ENCODE results near the gene ZNF865.
A peak's percentile ranks its signal among the peaks of the same experiment; 100 is the strongest.

The ZNF865 gene

DNA sequence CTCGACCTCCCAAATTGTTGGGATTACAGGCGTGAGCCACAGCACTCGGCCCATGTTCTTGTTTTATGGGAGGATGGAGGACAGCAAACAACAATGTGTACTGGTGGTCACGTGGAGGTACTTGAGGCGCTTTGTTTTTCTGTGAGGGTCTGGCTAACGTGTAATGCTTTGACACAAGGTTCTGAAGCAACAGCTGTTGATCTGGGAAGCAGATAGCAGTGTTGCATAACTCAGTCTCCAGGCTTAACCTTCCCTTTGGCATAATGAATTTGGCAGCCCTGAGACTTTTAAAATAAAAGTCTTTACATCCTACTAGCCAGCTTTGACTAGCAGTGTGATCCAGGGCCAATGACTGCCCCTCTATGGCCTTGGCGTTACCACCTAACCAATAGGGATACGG lies 28.4 kb downstream of the ZNF865 start:
- no peaks in the 10 kb centered on the region for H3K9me3 ChIP-seq (ENCODE audit: control insufficient read depth, low read length)
- peaks cover 3% of the 10 kb centered on the region for H3K36me3 ChIP-seq (ENCODE audit: control insufficient read depth, insufficient read depth, low read length, severe bottlenecking)
- peak overlapping the region; percentile 100 for H3K9ac ChIP-seq (ENCODE audit: low read length)
- DNase-seq (ENCODE audit: low read depth), result no peak
- peaks cover 32% of the 10 kb centered on the region for H3K4me1 ChIP-seq (ENCODE audit: control insufficient read depth, insufficient read depth, low read length)
- H3K4me3 ChIP-seq (ENCODE audit: low read length), result peak overlapping the region; percentile 99
- H3K27me3 ChIP-seq (replicated peaks; ENCODE audit: control insufficient read depth, insufficient read depth, low read length), result no peaks in the 10 kb centered on the region

GRCh38 chr19:55635334-55635717 lies 29.9 kb downstream of the ZNF865 start:
- DNase-seq (ENCODE audit: low read depth), result no peak
- no peaks in the 10 kb centered on the region for H3K9me3 ChIP-seq (ENCODE audit: control insufficient read depth, low read length)

GRCh38 chr19:55635856-55636440 lies 30.5 kb downstream of the ZNF865 start:
- peaks cover 49% of the 10 kb centered on the region for H3K4me1 ChIP-seq (ENCODE audit: control insufficient read depth, insufficient read depth, low read length)
- peak overlapping the region; percentile 99 for H3K4me3 ChIP-seq (ENCODE audit: low read length)
- H3K27me3 ChIP-seq (replicated peaks; ENCODE audit: control insufficient read depth, insufficient read depth, low read length), result no peaks in the 10 kb centered on the region
- no peaks in the 10 kb centered on the region for H3K9me3 ChIP-seq (ENCODE audit: control insufficient read depth, low read length)
- DNase-seq (ENCODE audit: low read depth), result no peak
- peaks cover 3% of the 10 kb centered on the region for H3K36me3 ChIP-seq (ENCODE audit: control insufficient read depth, insufficient read depth, low read length, severe bottlenecking)
- peak overlapping the region; percentile 100 for H3K9ac ChIP-seq (ENCODE audit: low read length)

More at GRCh38 chr19:55635334-55635717, 29.9 kb downstream of the ZNF865 start:
- Histone ChIP-seq H3K9ac (ENCODE audit: low read length) (peak overlapping the region; percentile 100), H3K4me1 (ENCODE audit: control insufficient read depth, insufficient read depth, low read length) (peaks cover 47% of the 10 kb centered on the region), H3K27me3 (replicated peaks; ENCODE audit: control insufficient read depth, insufficient read depth, low read length) (no peaks in the 10 kb centered on the region), H3K4me3 (ENCODE audit: low read length) (peak overlapping the region; percentile 99), H3K36me3 (ENCODE audit: control insufficient read depth, insufficient read depth, low read length, severe bottlenecking) (peaks cover 3% of the 10 kb centered on the region)

GRCh38 chr19:55636723-55637122 lies 31.3 kb downstream of the ZNF865 start:
- Histone ChIP-seq H3K4me1 (ENCODE audit: control insufficient read depth, insufficient read depth, low read length) (peaks cover 49% of the 10 kb centered on the region), H3K27me3 (replicated peaks; ENCODE audit: control insufficient read depth, insufficient read depth, low read length) (no peaks in the 10 kb centered on the region), H3K9me3 (ENCODE audit: control insufficient read depth, low read length) (no peaks in the 10 kb centered on the region), H3K36me3 (ENCODE audit: control insufficient read depth, insufficient read depth, low read length, severe bottlenecking) (peaks cover 3% of the 10 kb centered on the region), H3K9ac (ENCODE audit: low read length) (no peak overlapping the region), H3K4me3 (ENCODE audit: low read length) (peak overlapping the region; percentile 99)
- no peak for DNase-seq (ENCODE audit: low read depth)

DNA sequence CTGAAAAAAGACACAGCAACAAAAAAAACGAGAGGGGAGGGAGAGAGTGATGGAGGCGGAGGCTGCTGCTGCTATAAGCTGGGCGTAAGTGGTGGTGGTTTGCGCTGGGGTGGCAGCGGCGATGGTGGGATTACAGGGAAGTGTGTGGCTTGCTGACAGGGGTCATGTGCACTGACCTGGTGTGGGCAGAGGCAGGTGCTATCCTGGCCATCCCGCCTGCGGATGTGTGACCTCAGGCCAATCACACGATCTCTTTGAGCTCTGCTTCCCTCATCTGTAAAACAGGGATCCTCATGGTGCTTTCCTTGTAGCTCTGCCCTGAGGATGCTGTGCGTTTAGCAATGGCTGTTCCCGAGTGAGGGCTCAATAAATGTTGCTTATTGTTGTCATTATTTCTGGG lies 32.1 kb downstream of the ZNF865 start:
- DNase-seq (ENCODE audit: low read depth), result no peak
- H3K27me3 ChIP-seq (replicated peaks; ENCODE audit: control insufficient read depth, insufficient read depth, low read length), result no peaks in the 10 kb centered on the region
- no peaks in the 10 kb centered on the region for H3K9me3 ChIP-seq (ENCODE audit: control insufficient read depth, low read length)
- peaks cover 53% of the 10 kb centered on the region for H3K4me1 ChIP-seq (ENCODE audit: control insufficient read depth, insufficient read depth, low read length)
- peaks cover 3% of the 10 kb centered on the region for H3K36me3 ChIP-seq (ENCODE audit: control insufficient read depth, insufficient read depth, low read length, severe bottlenecking)
- H3K4me3 ChIP-seq (ENCODE audit: low read length), result no peak overlapping the region
- H3K9ac ChIP-seq (ENCODE audit: low read length), result no peak overlapping the region

DNA sequence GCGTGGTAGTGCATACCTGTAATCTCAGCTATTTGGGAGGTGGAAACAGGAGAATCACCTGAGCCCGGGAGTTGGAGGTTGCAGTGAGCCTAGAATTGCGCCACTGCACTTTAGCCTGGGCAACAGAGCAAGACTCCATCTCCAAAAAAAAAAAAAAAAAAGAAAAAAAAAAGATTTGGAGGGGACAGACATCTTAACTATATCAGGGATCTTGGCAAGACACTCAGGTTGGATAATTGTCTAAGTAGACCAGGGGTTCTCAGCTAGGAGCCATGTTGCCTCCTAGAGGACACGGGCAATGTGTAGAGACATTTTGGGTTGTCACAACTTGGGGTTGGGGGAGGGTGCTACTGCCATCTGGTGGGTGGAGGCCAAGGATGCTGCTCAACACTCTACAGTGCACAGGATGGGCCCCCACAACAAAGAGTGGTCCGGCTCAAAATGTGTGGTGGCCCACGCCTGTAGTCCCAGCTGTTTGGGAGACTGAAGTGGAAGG lies 33.5 kb downstream of the ZNF865 start:
- Histone ChIP-seq H3K9me3 (ENCODE audit: control insufficient read depth, low read length) (no peaks in the 10 kb centered on the region), H3K27me3 (replicated peaks; ENCODE audit: control insufficient read depth, insufficient read depth, low read length) (no peaks in the 10 kb centered on the region), H3K36me3 (ENCODE audit: control insufficient read depth, insufficient read depth, low read length, severe bottlenecking) (peaks cover 3% of the 10 kb centered on the region), H3K4me3 (ENCODE audit: low read length) (no peak overlapping the region), H3K4me1 (ENCODE audit: control insufficient read depth, insufficient read depth, low read length) (peaks cover 59% of the 10 kb centered on the region), H3K9ac (ENCODE audit: low read length) (no peak overlapping the region)
- peak; percentile 53 for DNase-seq (ENCODE audit: low read depth)

GRCh38 chr19:55640043-55640576 lies 34.7 kb downstream of the ZNF865 start:
- Histone ChIP-seq H3K9ac (ENCODE audit: low read length) (peak overlapping the region; percentile 91), H3K4me3 (ENCODE audit: low read length) (peak overlapping the region; percentile 92), H3K4me1 (ENCODE audit: control insufficient read depth, insufficient read depth, low read length) (peaks cover 64% of the 10 kb centered on the region), H3K36me3 (ENCODE audit: control insufficient read depth, insufficient read depth, low read length, severe bottlenecking) (peaks cover 10% of the 10 kb centered on the region), H3K27me3 (replicated peaks; ENCODE audit: control insufficient read depth, insufficient read depth, low read length) (no peaks in the 10 kb centered on the region), H3K9me3 (ENCODE audit: control insufficient read depth, low read length) (no peaks in the 10 kb centered on the region)
- peak; percentile 85 for DNase-seq (ENCODE audit: low read depth)

- H3K9me3 ChIP-seq (ENCODE audit: control insufficient read depth, low read length), result no peaks in the 10 kb centered on the region
- peak within 1 kb of the TSS; percentile 92 for H3K4me3 ChIP-seq (ENCODE audit: low read length)
- peak within 1 kb of the TSS; percentile 91 for H3K9ac ChIP-seq (ENCODE audit: low read length)
- H3K27me3 ChIP-seq (replicated peaks; ENCODE audit: control insufficient read depth, insufficient read depth, low read length), result no peaks in the 10 kb centered on the region
- H3K36me3 ChIP-seq (ENCODE audit: control insufficient read depth, insufficient read depth, low read length, severe bottlenecking), result peaks cover 16% of the 10 kb centered on the region
- peaks cover 61% of the 10 kb centered on the region for H3K4me1 ChIP-seq (ENCODE audit: control insufficient read depth, insufficient read depth, low read length)
- peak; percentile 85 for DNase-seq (ENCODE audit: low read depth)
Observed at GRCh38 chr19:55640577-55641425, 35.4 kb downstream of the ZNF865 start, which contains the start of gene ZNF580. ZNF580 (plus strand) TSS chr19:55641002; CDS start chr19:55642509, 1,507 bp downstream.

- H3K4me1 ChIP-seq (ENCODE audit: control insufficient read depth, insufficient read depth, low read length), result peaks cover 53% of the 10 kb centered on the region
- H3K27me3 ChIP-seq (replicated peaks; ENCODE audit: control insufficient read depth, insufficient read depth, low read length), result no peaks in the 10 kb centered on the region
- DNase-seq (ENCODE audit: low read depth), result peak; percentile 64
- no peaks in the 10 kb centered on the region for H3K9me3 ChIP-seq (ENCODE audit: control insufficient read depth, low read length)
- H3K9ac ChIP-seq (ENCODE audit: low read length), result peak overlapping the region; percentile 91
- peaks cover 16% of the 10 kb centered on the region for H3K36me3 ChIP-seq (ENCODE audit: control insufficient read depth, insufficient read depth, low read length, severe bottlenecking)
- H3K4me3 ChIP-seq (ENCODE audit: low read length), result peak overlapping the region; percentile 92
Observed at GRCh38 chr19:55641426-55642152, 36.1 kb downstream of the ZNF865 start.

- Histone ChIP-seq H3K9ac (ENCODE audit: low read length) (peak overlapping the region; percentile 91), H3K36me3 (ENCODE audit: control insufficient read depth, insufficient read depth, low read length, severe bottlenecking) (peaks cover 16% of the 10 kb centered on the region), H3K4me3 (ENCODE audit: low read length) (peak overlapping the region; percentile 92), H3K4me1 (ENCODE audit: control insufficient read depth, insufficient read depth, low read length) (peaks cover 52% of the 10 kb centered on the region), H3K9me3 (ENCODE audit: control insufficient read depth, low read length) (no peaks in the 10 kb centered on the region), H3K27me3 (replicated peaks; ENCODE audit: control insufficient read depth, insufficient read depth, low read length) (no peaks in the 10 kb centered on the region)
- DNase-seq (ENCODE audit: low read depth), result peak; percentile 52
Observed at GRCh38 chr19:55642153-55643002, 36.9 kb downstream of the ZNF865 start.
